Activated CD8-positive, alpha-beta memory T cell treated with anti-CD3 and anti-CD28 coated beads, Interleukin-2, amount 50 U/mL, for 24 hours (primary cell): ENCODE measurements around the gene XRCC4.
"Not testable (repeated sequence)": the region's sequence is repeated elsewhere in the genome, so short reads cannot be mapped to it uniquely, and the experiment has no call there.

Source experiments
- DNase-seq: peaks from one replicate; pipeline ENCODE4 v3.0.0-alpha.2; 2020; ENCODE audit errors: extremely low read depth

The XRCC4 gene

DNA sequence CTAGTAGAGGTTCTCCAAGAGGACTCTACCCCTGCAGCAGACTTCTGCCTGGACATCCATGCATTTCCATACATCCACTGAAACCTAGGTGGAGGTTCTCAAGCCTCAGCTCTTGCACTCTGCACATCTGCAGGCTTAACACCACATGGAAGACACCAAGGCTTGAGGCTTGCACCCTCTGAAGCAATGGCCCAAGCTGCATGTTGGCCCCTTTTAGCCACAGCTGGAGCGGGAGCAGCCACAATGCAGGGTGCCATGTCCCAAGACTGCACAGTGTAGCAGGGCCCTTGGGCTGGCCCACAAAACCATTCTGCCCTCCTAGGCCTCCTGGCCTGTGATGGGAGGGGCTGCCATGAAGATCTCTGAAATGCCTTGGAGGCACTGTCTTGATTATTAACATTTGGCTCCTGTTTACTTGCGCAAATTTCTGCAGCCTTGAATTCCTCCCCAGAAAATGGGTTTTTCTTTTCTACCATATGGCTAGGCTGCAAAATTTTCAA is 271.0 kb downstream of the XRCC4 start:
- no peak for DNase-seq

GRCh38 chr5:83353231-83353630 is 275.9 kb downstream of the XRCC4 start:
- DNase-seq: no peak

- no peak for DNase-seq
These were observed 276.4 kb downstream of the XRCC4 start for GRCh38 chr5:83353774-83354173.

GRCh38 chr5:83354958-83355357 is 277.6 kb downstream of the XRCC4 start:
- no peak for DNase-seq

DNA sequence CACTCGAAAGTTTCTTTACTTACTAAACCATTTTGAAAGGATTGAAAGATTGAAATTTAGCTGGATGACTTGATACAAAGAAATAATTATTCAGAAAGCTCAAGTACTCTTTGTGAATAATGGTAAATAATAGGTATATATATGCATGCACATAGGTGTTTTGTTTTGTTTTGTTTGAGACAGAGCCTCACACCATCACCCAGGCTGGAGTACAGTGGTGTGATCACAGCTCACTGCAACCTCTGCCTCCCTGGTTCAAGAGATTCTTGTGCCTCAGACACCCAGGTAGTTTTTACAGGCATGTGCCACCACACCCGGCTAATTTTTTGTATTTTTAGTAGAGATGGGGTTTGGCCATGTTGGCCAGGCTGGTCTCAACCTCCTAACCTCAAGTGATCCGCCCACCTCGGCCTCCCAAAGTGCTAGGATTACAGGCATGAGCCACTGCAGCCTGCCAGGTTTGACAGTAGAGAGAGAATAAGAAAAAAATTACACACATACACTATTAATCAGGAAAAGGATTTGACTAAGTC is 278.2 kb downstream of the XRCC4 start:
- not testable (repeated sequence) for DNase-seq

DNA sequence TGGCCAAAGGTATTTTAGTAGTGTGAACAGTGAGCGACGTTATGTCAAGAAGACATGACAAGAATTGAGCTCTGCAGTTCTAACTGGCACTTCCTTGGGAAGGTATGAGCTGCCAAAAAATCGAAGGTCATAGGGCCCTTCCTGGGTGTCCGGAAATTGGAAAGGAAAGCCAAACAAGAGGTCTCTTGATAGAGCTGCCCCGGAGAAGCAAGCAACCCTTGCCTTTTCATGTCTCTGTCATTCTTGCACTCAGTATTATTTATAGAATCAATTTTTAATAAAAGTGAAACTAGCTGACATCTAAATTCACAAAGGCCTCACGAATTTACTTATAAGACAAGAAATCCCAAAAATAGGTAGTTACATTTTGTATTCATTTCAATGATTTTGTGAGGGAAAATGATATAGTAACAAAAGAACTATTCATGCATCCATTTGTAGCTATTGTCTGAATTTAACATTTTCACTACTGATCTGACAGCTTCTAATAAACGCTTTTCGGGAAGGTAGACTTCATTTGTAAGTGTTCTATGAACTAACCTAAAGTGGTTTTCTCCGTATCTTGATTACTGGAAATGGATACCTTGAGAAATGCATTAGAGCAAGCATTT is 280.4 kb downstream of the XRCC4 start:
- no peak for DNase-seq

GRCh38 chr5:83360573-83360972 is 283.2 kb downstream of the XRCC4 start:
- DNase-seq: no peak

DNA sequence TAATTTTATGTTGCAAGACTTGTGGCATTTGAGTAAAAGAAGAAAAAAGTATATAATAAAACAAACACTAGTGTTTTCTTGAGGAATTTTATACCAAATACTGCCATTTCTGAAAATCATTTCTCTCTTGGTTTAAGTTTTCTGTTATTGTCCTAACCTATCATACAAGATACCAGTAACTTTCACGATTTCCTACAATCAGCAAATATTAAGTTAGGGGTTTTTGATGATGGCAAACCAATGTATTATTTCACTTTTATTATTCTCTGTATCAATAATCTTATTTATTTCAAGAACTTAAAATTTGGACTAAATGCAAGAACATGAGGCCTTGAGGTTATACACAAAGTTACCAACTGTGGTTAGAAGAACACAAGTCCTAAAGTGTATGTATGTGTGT is 285.2 kb downstream of the XRCC4 start:
- no peak for DNase-seq

DNA sequence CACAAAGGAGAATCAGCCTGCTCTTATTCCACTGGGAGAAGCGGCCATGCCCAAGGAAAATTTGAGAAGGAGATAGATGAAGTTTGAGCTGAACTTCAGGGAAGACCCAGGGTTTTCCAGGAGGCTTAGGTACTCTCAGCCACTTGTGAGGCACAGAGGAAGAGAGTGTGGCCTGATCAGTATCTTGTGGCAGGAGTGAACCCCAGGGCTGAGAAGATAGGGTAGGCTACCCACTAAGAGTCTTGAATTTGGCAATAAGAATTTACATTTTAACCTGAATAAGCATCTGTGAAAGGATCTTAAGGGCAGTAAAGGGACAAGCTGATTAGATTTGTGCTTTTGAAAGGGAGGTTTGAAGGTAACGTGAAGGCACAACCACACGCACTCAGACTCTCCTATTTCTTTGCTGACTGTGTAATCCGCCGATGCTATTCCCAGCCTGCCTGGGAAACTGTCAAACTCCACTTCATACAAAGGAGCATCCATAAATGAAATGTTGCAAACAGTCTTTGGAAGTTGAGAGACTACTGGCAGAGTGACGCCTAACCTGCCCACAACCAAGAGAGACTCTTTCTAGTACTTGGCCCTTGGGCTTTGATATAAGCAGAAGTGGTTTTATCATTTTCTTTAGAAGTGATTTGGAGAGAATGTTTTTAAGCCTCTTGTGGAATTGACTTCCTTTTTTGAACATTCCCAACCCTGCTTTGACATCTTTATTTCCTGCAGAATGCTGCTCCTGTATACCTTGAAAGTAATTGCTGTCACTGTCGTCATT is 286.0 kb downstream of the XRCC4 start:
- no peak for DNase-seq

DNA sequence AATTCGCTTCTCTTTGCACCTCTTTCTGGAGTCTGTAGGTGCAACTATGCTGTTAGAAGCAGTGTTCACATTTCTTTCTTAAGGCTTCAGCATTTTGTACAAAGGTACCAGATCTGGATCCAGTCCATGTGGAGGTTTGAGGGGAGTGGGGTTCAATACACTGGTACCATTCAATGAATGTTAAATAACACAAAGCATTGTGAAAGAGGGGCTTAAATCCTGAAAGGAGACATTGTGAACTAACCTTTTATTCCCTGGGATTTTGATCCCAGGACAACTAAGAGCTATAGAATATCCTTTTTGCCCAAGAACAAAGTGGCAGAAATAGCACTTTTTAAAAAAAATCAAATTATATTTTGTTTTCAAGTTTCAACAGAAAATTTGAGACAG is 286.5 kb downstream of the XRCC4 start:
- no peak for DNase-seq

DNA sequence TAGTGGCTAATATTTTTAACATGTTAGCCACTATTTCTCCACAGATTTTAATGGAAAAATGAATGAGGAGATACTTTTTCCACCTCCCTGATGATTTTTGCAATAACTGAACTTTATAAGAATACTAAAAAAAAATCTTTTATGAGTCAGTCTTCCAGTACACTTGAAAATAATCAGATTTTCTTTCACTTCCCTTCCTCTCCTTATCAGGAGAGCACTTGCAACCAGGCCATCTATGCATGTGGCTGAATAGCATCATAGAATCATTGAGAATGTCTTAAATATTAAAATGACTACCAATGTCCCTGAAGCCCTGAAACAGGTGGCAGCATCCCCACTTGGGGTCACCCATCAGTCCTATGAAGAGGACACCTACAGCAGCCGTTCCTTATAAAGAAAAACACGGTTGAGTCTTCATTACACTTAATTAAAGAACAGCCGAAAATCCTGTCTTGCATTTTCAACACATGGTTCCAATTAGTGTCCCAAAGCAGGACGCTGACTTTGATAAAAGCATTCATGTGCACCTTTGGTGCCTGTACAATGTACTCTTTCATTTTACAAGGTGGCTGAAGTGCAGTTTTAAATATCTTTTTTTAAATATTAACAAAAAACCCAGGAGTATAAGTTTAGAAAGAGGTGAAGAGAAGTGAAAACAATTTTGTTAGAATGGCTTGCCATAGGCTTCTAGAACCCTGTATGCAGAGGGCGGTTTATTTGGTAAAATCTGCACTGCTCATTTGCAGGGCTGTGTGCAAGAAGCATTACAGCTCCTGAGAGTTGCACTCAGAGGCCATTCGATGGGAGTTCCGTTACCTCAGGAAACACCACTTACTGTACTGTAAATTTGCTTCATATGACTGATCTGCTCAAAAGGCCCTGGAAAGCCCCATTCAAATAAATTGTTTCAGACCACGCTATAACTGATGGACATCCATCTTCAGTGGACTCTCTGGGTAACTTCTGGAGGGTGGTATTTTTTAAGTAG is 287.3 kb downstream of the XRCC4 start:
- no peak for DNase-seq

GRCh38 chr5:83368319-83368718 is 291.0 kb downstream of the XRCC4 start:
- DNase-seq: no peak

GRCh38 chr5:83368835-83369234 is 291.5 kb downstream of the XRCC4 start:
- no peak for DNase-seq

DNA sequence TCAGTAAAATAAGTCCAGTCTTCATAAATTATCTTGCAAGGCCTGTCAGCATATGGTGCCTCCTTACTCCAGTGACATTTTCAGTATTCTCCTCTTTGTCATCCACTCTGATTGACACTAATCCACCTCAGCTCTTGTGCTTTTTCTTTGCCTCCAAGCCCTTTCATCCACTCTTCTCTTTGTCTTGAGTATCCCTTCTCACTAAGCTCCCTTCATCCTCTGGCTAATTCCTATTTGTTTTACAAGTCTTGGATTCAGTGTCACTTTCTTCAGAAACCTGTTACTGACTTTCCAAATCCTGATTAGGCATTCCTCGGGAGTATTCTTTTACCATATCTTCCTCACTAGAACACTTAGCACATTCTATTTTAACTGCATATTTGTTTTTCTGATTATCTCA is 293.6 kb downstream of the XRCC4 start:
- no peak for DNase-seq

DNA sequence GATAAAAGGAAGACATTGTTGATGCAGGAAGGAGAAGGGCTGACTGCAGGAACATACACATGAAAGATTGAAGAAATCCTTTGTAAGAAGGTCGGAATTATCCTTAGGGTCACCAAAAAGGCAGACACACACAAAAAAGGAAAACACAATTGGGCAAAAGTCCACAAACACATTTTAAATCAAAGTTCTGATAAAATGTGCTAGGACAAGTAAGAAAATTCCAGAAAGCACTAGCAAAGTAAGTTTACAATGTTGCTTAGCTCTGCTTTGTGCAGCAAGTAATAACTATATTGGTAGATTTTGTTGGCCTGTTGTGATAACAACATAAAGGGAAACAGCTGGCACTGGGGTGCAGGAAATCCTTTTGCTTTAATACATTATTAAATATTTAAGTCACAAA is 294.4 kb downstream of the XRCC4 start:
- DNase-seq: no peak

DNA sequence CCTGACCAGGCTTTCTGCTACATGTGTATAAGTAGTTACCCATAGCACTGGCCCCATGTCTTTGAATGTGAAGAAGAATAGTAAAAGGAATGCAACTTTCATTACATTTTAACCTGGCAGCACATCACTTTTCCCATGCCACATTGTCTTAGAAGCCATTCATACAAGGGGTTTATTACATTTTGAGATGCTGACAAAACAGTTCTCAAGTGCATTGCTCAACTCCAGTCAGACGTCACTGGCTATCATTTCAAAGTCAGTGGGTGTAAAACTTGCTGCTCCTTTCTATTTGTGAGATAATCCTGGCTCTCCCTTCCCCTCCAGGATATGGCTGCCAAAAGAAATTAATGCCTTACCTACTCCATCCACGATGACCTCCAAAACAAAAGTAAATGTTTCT is 297.2 kb downstream of the XRCC4 start:
- no peak for DNase-seq

- no peak for DNase-seq
These were observed 297.9 kb downstream of the XRCC4 start for GRCh38 chr5:83375049-83375745.

GRCh38 chr5:83376461-83376860 is 299.1 kb downstream of the XRCC4 start:
- no peak for DNase-seq

DNA sequence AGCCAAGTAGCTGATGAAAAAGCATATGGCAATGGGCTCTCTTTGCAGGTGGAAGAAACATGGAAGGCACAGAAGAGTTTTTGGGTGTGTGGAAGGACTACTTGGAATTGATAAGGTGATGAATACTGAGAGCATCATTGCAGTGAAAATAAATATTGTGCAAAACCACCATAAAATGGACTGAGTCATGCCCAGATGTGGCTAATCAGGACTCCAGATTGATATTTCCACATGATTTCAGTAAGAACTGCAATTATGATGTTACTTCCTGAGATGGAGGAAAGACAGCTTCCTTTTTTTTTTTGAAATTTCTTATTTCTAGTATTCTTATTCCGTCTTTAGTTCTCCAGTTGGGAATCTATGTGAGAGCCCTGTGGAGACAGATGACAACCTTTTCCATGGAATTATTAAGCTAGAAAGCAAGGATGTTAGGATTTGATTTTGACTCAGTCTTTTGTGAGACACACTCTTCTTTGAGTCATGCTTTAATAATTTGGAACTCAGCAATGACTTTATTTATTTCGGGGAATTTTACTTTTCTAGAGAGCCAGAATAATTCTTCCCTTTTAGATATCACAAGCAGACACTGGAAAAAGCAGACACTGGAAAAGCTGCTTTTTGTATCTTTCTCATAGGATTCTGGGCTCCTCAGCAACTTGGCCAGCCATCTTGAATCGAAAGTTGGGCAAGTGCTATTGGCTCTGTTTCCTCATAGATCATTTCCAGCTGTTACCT is 300.0 kb downstream of the XRCC4 start:
- no peak for DNase-seq

DNA sequence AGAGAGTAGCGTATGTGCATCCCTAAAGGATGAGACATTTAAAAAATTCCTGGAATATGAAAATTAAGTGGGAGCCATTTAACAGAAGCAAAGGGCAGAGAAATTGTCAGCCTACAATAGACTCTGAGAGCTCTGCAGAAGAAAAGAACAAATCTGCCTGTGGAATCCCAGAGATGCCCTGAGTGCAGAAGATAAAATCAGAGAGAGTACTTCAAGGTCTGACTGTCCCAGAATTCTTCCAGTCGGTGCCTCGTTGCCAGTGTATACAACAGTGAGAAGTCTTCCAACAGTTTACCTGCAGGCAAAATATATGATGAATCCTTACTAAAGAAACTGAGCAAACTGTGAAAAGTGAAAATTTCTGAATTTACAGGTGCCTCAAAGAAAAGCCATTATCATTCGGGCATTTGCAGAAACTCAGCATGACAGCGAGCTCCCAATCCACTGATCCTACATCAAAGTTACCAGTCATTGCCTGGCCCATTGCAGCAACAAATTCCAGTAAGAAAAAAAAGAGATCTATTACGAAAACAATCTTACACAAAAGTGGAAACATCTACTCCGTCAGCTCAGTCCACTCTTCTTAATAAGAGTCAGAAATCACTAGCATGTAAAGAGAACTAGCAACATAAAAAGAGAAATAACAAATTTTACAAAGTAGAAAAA is 301.4 kb downstream of the XRCC4 start:
- no peak for DNase-seq
